HG03439 (cell line): ENCODE data around the gene UBE2D3.

Source experiments
- ATAC-seq: cut with Tn5 transposase; IDR thresholded peaks from one replicate; pipeline ENCODE4 v1.9.1; 2021; ENCODE audit warnings: mild to moderate bottlenecking, moderate library complexity; ENCODE audit not compliant: unreplicated experiment

Gene UBE2D3

GRCh38 chr4:102792361-102792936 lies 34.9 kb downstream of the UBE2D3 start:
- no peak for ATAC-seq

- ATAC-seq: no peak
These were observed 36.0 kb downstream of the UBE2D3 start for GRCh38 chr4:102791318-102791835.

GRCh38 chr4:102789317-102789717 lies 38.0 kb downstream of the UBE2D3 start:
- no peak for ATAC-seq

GRCh38 chr4:102787944-102788343 lies 39.4 kb downstream of the UBE2D3 start:
- no peak for ATAC-seq

GRCh38 chr4:102787096-102787881 lies 40.1 kb downstream of the UBE2D3 start:
- ATAC-seq: no peak

- no peak for ATAC-seq
These were observed 41.1 kb downstream of the UBE2D3 start for GRCh38 chr4:102786279-102786678.

- no peak for ATAC-seq
These were observed 44.3 kb downstream of the UBE2D3 start for GRCh38 chr4:102783006-102783405.

- no peak for ATAC-seq
These were observed 45.8 kb downstream of the UBE2D3 start for GRCh38 chr4:102781570-102781969.

GRCh38 chr4:102780476-102781144 lies 46.7 kb downstream of the UBE2D3 start:
- no peak for ATAC-seq

- ATAC-seq: no peak
These were observed 48.1 kb downstream of the UBE2D3 start for GRCh38 chr4:102779204-102779603.

GRCh38 chr4:102778720-102779119 lies 48.6 kb downstream of the UBE2D3 start:
- ATAC-seq: no peak

- no peak for ATAC-seq
These were observed 51.5 kb downstream of the UBE2D3 start for GRCh38 chr4:102775805-102776204.

- ATAC-seq: no peak
These were observed 53.1 kb downstream of the UBE2D3 start for GRCh38 chr4:102774254-102774653.

GRCh38 chr4:102772738-102773340 lies 54.5 kb downstream of the UBE2D3 start:
- no peak for ATAC-seq

- ATAC-seq: no peak
These were observed 62.5 kb downstream of the UBE2D3 start for GRCh38 chr4:102764901-102765300.

- ATAC-seq: no peak
These were observed 65.4 kb downstream of the UBE2D3 start for GRCh38 chr4:102761906-102762305.

GRCh38 chr4:102761296-102761701 lies 66.1 kb downstream of the UBE2D3 start:
- no peak for ATAC-seq

- ATAC-seq: peak; percentile 95
These were observed 66.6 kb downstream of the UBE2D3 start, which contains the start of gene MANBA for GRCh38 chr4:102760645-102761295. TSS of gene MANBA (minus strand) at chr4:102760968. CDS start at chr4:102760894, 74 bp downstream.

GRCh38 chr4:102759831-102760644 lies 67.3 kb downstream of the UBE2D3 start:
- ATAC-seq: peak; percentile 60
